ENCODE measurements around the gene SUFU. TPM values are rescaled to one million over a fixed set of nuclear protein-coding genes. Genes with fewer than 3 reads are reported as not detected.
"Not testable (repeated sequence)": the region's sequence is repeated elsewhere in the genome, so short reads cannot be mapped to it uniquely, and the experiment has no call there.

Gene SUFU
- total RNA-seq, result 10 to 100 TPM in 1 of 2 experiments, 1 to 10 TPM in 1; 9.8 to 12.9 TPM

- Mint-ChIP-seq H3K27me3 (no peaks in the 10 kb centered on the region), H3K4me1 (peaks cover 28% of the 10 kb centered on the region), H3K4me3 (no peak within 1 kb of the TSS), H3K27ac (peak within 1 kb of the TSS; percentile 78), H3K9me3 (ENCODE audit: low read depth) (no peaks in the 10 kb centered on the region), H3K36me3 (no peaks in the 10 kb centered on the region)
- CTCF ChIA-PET, result interaction anchor here (0.6 to 10.5 kb wide), 33 partner anchors 8 to 334 kb away, joined by 3 to 138 read pairs (median 3); partner anchors contain the start of genes ARL3, CUEDC2, SFXN2 and TRIM8
- DNase-seq (peak; percentile 99), ATAC-seq (peak; percentile 78)
These were observed at the start of gene SUFU for GRCh38 chr10:102503264-102504178. Gene SUFU, plus strand, starts transcription at chr10:102503972. Its CDS starts 181 bp downstream, at chr10:102504153.

- DNase-seq; CTCF ChIA-PET; H3K27me3 Mint-ChIP-seq; ATAC-seq; H3K4me3 Mint-ChIP-seq; H3K27ac Mint-ChIP-seq; H3K9me3 Mint-ChIP-seq (ENCODE audit: low read depth): not testable (repeated sequence)
- H3K4me1 Mint-ChIP-seq, result peaks cover 35% of the 10 kb centered on the region
- H3K36me3 Mint-ChIP-seq, result peaks cover 12% of the 10 kb centered on the region
These were observed 48.9 kb upstream of the SUFU start for GRCh38 chr10:102454662-102455487.

GRCh38 chr10:102455893-102456471, 47.8 kb upstream of the SUFU start:
- no peak for ATAC-seq
- H3K4me1 Mint-ChIP-seq, result peaks cover 43% of the 10 kb centered on the region
- H3K27me3 Mint-ChIP-seq, result no peaks in the 10 kb centered on the region
- H3K9me3 Mint-ChIP-seq (ENCODE audit: low read depth), result no peaks in the 10 kb centered on the region
- H3K36me3 Mint-ChIP-seq, result peaks cover 12% of the 10 kb centered on the region
- no peak for DNase-seq
- H3K4me3 Mint-ChIP-seq, result no peak overlapping the region
- no peak overlapping the region for H3K27ac Mint-ChIP-seq
- CTCF ChIA-PET, result no interaction called here

GRCh38 chr10:102457591-102458150, 46.1 kb upstream of the SUFU start:
- Mint-ChIP-seq H3K27me3 (no peaks in the 10 kb centered on the region), H3K9me3 (ENCODE audit: low read depth) (no peaks in the 10 kb centered on the region), H3K4me3 (no peak overlapping the region), H3K4me1 (peaks cover 47% of the 10 kb centered on the region), H3K27ac (no peak overlapping the region), H3K36me3 (peaks cover 12% of the 10 kb centered on the region)
- DNase-seq (no peak), ATAC-seq (no peak)
- CTCF ChIA-PET, result no interaction called here

GRCh38 chr10:102458656-102459055, 45.1 kb upstream of the SUFU start:
- Mint-ChIP-seq H3K4me1 (peaks cover 42% of the 10 kb centered on the region), H3K27me3 (no peaks in the 10 kb centered on the region), H3K9me3 (ENCODE audit: low read depth) (no peaks in the 10 kb centered on the region), H3K27ac (no peak overlapping the region), H3K36me3 (peaks cover 8% of the 10 kb centered on the region), H3K4me3 (no peak overlapping the region)
- DNase-seq (no peak), ATAC-seq (no peak)
- CTCF ChIA-PET, result interaction anchor here (0.7 kb wide), 3 partner anchors 26 to 70 kb away, joined by 3 read pairs; no protein-coding TSS in a partner anchor

- CTCF ChIA-PET, result interaction anchor here (1.0 to 2.7 kb wide), 12 partner anchors 11 to 231 kb away, joined by 3 to 23 read pairs (median 6); partner anchors contain the start of genes C10orf95 and FBXL15
- Mint-ChIP-seq H3K36me3 (peaks cover 1% of the 10 kb centered on the region), H3K27ac (peak overlapping the region; percentile 73), H3K4me1 (peaks cover 30% of the 10 kb centered on the region), H3K9me3 (ENCODE audit: low read depth) (no peaks in the 10 kb centered on the region), H3K4me3 (peak overlapping the region; percentile 82), H3K27me3 (no peaks in the 10 kb centered on the region)
- DNase-seq, result no peak
- ATAC-seq, result peak; percentile 41
These were observed 43.0 kb upstream of the SUFU start for GRCh38 chr10:102460836-102461186.

- CTCF ChIA-PET, result interaction anchor here (0.7 to 2.7 kb wide), 18 partner anchors 11 to 292 kb away, joined by 3 to 23 read pairs (median 5); partner anchors contain the start of genes ACTR1A, C10orf95, FBXL15 and SUFU
- H3K27me3 Mint-ChIP-seq, result no peaks in the 10 kb centered on the region
- peak overlapping the region; percentile 79 for H3K27ac Mint-ChIP-seq
- peaks cover 29% of the 10 kb centered on the region for H3K4me1 Mint-ChIP-seq
- H3K4me3 Mint-ChIP-seq, result peak overlapping the region; percentile 82
- H3K9me3 Mint-ChIP-seq (ENCODE audit: low read depth), result no peaks in the 10 kb centered on the region
- no peaks in the 10 kb centered on the region for H3K36me3 Mint-ChIP-seq
- peak; percentile 99 for ATAC-seq
- peak; percentile 94 for DNase-seq
These were observed 42.4 kb upstream of the SUFU start for GRCh38 chr10:102461187-102462054.

GRCh38 chr10:102462512-102463054, 41.2 kb upstream of the SUFU start:
- no peak for ATAC-seq
- H3K4me1 Mint-ChIP-seq, result peaks cover 29% of the 10 kb centered on the region
- DNase-seq, result no peak
- CTCF ChIA-PET, result interaction anchor here (0.7 to 2.7 kb wide), 8 partner anchors 9 to 293 kb away, joined by 3 to 23 read pairs (median 4); partner anchors contain the start of genes ACTR1A, C10orf95 and SUFU
- no peaks in the 10 kb centered on the region for H3K36me3 Mint-ChIP-seq
- no peak overlapping the region for H3K4me3 Mint-ChIP-seq
- H3K27me3 Mint-ChIP-seq, result no peaks in the 10 kb centered on the region
- H3K9me3 Mint-ChIP-seq (ENCODE audit: low read depth), result no peaks in the 10 kb centered on the region
- H3K27ac Mint-ChIP-seq, result no peak overlapping the region

- H3K27ac Mint-ChIP-seq, result no peak overlapping the region
- H3K9me3 Mint-ChIP-seq (ENCODE audit: low read depth), result no peaks in the 10 kb centered on the region
- H3K4me3 Mint-ChIP-seq, result no peak overlapping the region
- no peak for DNase-seq
- peaks cover 29% of the 10 kb centered on the region for H3K4me1 Mint-ChIP-seq
- ATAC-seq, result no peak
- CTCF ChIA-PET, result interaction anchor here (0.7 to 0.9 kb wide), 2 partner anchors 14 to 108 kb away, joined by 3 read pairs; no protein-coding TSS in a partner anchor
- no peaks in the 10 kb centered on the region for H3K36me3 Mint-ChIP-seq
- H3K27me3 Mint-ChIP-seq, result no peaks in the 10 kb centered on the region
These were observed 39.8 kb upstream of the SUFU start for GRCh38 chr10:102463983-102464382.

- H3K4me1 Mint-ChIP-seq, result peaks cover 29% of the 10 kb centered on the region
- H3K27me3 Mint-ChIP-seq, result no peaks in the 10 kb centered on the region
- no peak for DNase-seq
- CTCF ChIA-PET, result interaction anchor here (0.8 to 2.1 kb wide), 2 partner anchors 12 to 236 kb away, joined by 3 to 11 read pairs; no protein-coding TSS in a partner anchor
- H3K9me3 Mint-ChIP-seq (ENCODE audit: low read depth), result no peaks in the 10 kb centered on the region
- no peak for ATAC-seq
- no peak overlapping the region for H3K4me3 Mint-ChIP-seq
- no peak overlapping the region for H3K27ac Mint-ChIP-seq
- H3K36me3 Mint-ChIP-seq, result no peaks in the 10 kb centered on the region
These were observed 38.3 kb upstream of the SUFU start for GRCh38 chr10:102465466-102465865.

GRCh38 chr10:102467318-102467717, 36.5 kb upstream of the SUFU start:
- no peaks in the 10 kb centered on the region for H3K27me3 Mint-ChIP-seq
- DNase-seq, result no peak
- no peak overlapping the region for H3K27ac Mint-ChIP-seq
- peaks cover 12% of the 10 kb centered on the region for H3K4me1 Mint-ChIP-seq
- no peaks in the 10 kb centered on the region for H3K9me3 Mint-ChIP-seq (ENCODE audit: low read depth)
- no peak overlapping the region for H3K4me3 Mint-ChIP-seq
- no peaks in the 10 kb centered on the region for H3K36me3 Mint-ChIP-seq
- ATAC-seq, result no peak
- CTCF ChIA-PET, result interaction anchor here (2.0 kb wide), 1 partner anchor 12 kb away, joined by 6 read pairs; no protein-coding TSS in a partner anchor
